GM04503 (cell line): ENCODE measurements around the gene PTPRN2.

Experiments
- DNase-seq: peaks from one replicate; pipeline ENCODE4 v3.0.0-alpha.2; 2012; ENCODE audit warnings: low read depth

Gene PTPRN2

GRCh38 chr7:158602905-158603772 is 15.5 kb upstream of the PTPRN2 start:
- DNase-seq, result no peak

GRCh38 chr7:158602041-158602440 is 14.4 kb upstream of the PTPRN2 start:
- DNase-seq, result no peak

GRCh38 chr7:158601090-158601489 is 13.5 kb upstream of the PTPRN2 start:
- DNase-seq, result no peak

- DNase-seq, result no peak
Observed at GRCh38 chr7:158596745-158597144, 9.1 kb upstream of the PTPRN2 start.

- DNase-seq, result no peak
Observed at GRCh38 chr7:158596309-158596708, 8.7 kb upstream of the PTPRN2 start.

- DNase-seq, result no peak
Observed at GRCh38 chr7:158595068-158595467, 7.4 kb upstream of the PTPRN2 start.

GRCh38 chr7:158592541-158592940 is 4.9 kb upstream of the PTPRN2 start:
- DNase-seq, result no peak

- DNase-seq, result no peak
Observed at GRCh38 chr7:158591944-158592343, 4.3 kb upstream of the PTPRN2 start.

GRCh38 chr7:158590181-158590530 is 2.5 kb upstream of the PTPRN2 start:
- no peak for DNase-seq

GRCh38 chr7:158589653-158590052 is 2.0 kb upstream of the PTPRN2 start:
- DNase-seq, result no peak

GRCh38 chr7:158588878-158589442 is 1.3 kb upstream of the PTPRN2 start:
- no peak for DNase-seq

- no peak for DNase-seq
Observed at GRCh38 chr7:158588085-158588877, 658 bp upstream of the PTPRN2 start.

- no peak for DNase-seq
Observed at GRCh38 chr7:158586499-158587161, 993 bp downstream of the PTPRN2 start.

GRCh38 chr7:158585721-158586498 is 1.7 kb downstream of the PTPRN2 start:
- DNase-seq, result no peak

- no peak for DNase-seq
Observed at GRCh38 chr7:158584407-158584806, 3.2 kb downstream of the PTPRN2 start.

- no peak for DNase-seq
Observed at GRCh38 chr7:158583810-158584209, 3.8 kb downstream of the PTPRN2 start.

- DNase-seq, result no peak
Observed at GRCh38 chr7:158583143-158583542, 4.5 kb downstream of the PTPRN2 start.

- DNase-seq, result no peak
Observed at GRCh38 chr7:158582089-158582456, 5.5 kb downstream of the PTPRN2 start.

- DNase-seq, result no peak
Observed at GRCh38 chr7:158581440-158582088, 6.1 kb downstream of the PTPRN2 start.

- DNase-seq, result no peak
Observed at GRCh38 chr7:158579662-158580646, 7.7 kb downstream of the PTPRN2 start.
